Medulla oblongata (tissue), 1 donor: ENCODE data around the gene NFIC.

Experiments used
- DNase-seq: peaks from one replicate; pipeline ENCODE4 v3.0.0-alpha.2; 2015; ENCODE audit errors: extremely low spot score

NFIC gene

GRCh38 chr19:3508771-3509535 is 142.6 kb downstream of the NFIC start:
- no peak for DNase-seq

- DNase-seq = no peak
Measured at GRCh38 chr19:3509566-3509989, 143.2 kb downstream of the NFIC start.

- no peak for DNase-seq
Measured at GRCh38 chr19:3510727-3511126, 144.3 kb downstream of the NFIC start.

GRCh38 chr19:3511506-3512251 is 145.3 kb downstream of the NFIC start:
- no peak for DNase-seq

GRCh38 chr19:3512562-3513228 is 146.3 kb downstream of the NFIC start:
- DNase-seq = peak; percentile 40

GRCh38 chr19:3513229-3514140 is 147.1 kb downstream of the NFIC start:
- DNase-seq = no peak

GRCh38 chr19:3514930-3515329 is 148.5 kb downstream of the NFIC start:
- no peak for DNase-seq

DNA sequence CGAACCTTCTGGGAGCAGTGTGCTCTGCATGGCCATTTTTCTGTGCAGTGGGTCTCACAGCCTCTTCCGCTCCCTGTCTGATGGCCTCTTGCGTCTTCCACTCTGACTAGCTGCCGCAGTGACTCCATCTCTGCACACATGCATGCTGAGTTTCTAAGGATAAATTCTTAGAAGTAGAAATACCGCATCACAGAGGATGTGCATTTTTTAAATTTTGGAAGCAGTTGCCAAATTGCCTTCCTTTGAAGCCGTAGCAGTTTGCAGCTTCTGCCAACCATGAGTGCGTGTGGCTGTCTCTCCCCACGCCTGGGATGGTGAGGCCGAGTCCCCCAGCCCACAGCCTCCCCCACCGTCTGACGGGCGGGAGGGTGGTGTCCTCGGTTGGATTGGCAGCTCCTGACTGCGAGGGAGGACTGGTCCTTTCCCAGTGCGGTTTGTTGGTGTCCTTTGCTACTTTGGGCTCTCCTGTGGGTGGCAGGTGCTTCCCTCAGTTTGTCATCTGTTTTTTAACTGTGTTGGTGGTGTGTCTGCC is 149.6 kb downstream of the NFIC start:
- no peak for DNase-seq

- no peak for DNase-seq
Measured at GRCh38 chr19:3516675-3517207, 150.4 kb downstream of the NFIC start.

DNA sequence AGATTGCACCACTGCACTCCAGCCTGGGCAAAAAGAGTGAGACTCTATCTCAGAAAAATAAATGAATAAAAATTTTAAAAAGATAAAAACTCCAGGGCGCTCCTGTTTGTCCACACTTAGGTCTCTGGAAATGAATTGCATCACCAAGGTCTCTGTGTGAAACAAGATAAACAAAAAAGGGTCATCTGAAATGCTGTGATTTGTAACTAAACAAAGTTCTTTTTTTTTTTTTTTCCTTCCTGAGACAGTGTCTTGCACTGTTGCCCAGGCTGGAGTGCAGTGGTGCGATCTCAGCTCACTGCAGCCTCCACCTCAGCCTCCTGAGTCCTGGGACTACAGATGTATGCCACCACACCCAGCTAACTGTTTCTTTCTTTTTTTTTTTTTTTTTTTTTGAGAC is 151.3 kb downstream of the NFIC start:
- DNase-seq = no peak

- DNase-seq = no peak
Measured at GRCh38 chr19:3518255-3518654, 151.9 kb downstream of the NFIC start.

DNA sequence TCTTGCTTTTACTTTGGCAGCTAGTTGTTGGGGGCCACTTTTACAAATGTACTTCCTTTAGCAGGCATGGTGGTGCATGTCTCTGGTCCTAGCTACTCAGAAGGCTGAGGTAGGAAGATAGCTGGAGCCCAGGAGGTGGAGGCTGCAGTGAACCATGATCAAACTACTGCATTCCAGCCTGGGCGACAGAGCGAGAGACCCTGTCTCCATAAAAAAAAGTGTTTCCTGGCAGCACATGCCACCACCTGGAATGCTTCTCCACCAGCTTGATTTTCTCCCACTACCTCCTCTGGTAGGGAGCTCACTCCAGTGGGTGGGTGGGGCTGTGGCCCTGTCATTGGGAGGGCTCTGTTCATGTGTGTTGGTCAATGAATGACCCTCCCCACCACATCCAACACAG is 152.3 kb downstream of the NFIC start:
- no peak for DNase-seq
